Left ventricle myocardium inferior (tissue), 1 donor: ENCODE data around the gene CEP85. TPM values are rescaled to one million over a fixed set of nuclear protein-coding genes. Genes with fewer than 3 reads are reported as not detected.

Experiments
- DNase-seq: peaks from one replicate; pipeline ENCODE4 v3.0.0-alpha.2; 2020
- H3K27ac ChIP-seq: fragments of 200-600 bp; replicated peaks from 2 replicates; pipeline ENCODE4 v1.8.0; 2021
- H3K27me3 ChIP-seq: fragments of 200-600 bp; 2 replicates; pipeline ENCODE4 v1.8.0; 2021; ENCODE audit warnings: low read depth
- H3K36me3 ChIP-seq: fragments of 200-600 bp; 2 replicates; pipeline ENCODE4 v1.8.0; 2021
- H3K4me1 ChIP-seq: fragments of 200-600 bp; 2 replicates; pipeline ENCODE4 v1.8.0; 2021
- H3K4me3 ChIP-seq: fragments of 200-600 bp; 2 replicates; pipeline ENCODE4 v1.8.0; 2021; ENCODE audit warnings: mild to moderate bottlenecking, moderate library complexity
- H3K9me3 ChIP-seq: fragments of 200-600 bp; replicated peaks from 2 replicates; pipeline ENCODE4 v1.8.0; 2021
- CTCF ChIP-seq: fragments of 200-600 bp; IDR thresholded peaks from 2 replicates; pipeline ENCODE4 v1.8.0; 2021; ENCODE audit warnings: antibody characterized with exemption, mild to moderate bottlenecking, borderline replicate concordance
- intact Hi-C: fragments of 100-400 bp; cut with micrococcal nuclease; formaldehyde crosslinking; loops from one replicate; pipeline ENCODE4 v1.11.0; 2022
- total RNA-seq: library from RNA; stranded (reverse); fragmentation: NEBNext Ultra II Directional; extraction: Animal tissue kit (Norgen Biotek cat#: 25700); gene quantifications from one replicate; pipeline ENCODE4 v1.2.1, GENCODE V29; 2021
- donor health status: DM: no; HTN: yes; CAD: no; lungs with severe emphysema.

The CEP85 gene
- total RNA-seq, 1 donor from 2014 or later = 71.2 TPM

GRCh38 chr1:26197813-26198212 lies 36.2 kb upstream of the CEP85 start:
- H3K27ac ChIP-seq = no peak overlapping the region
- no peaks in the 10 kb centered on the region for H3K9me3 ChIP-seq
- no peak overlapping the region for H3K4me3 ChIP-seq
- intact Hi-C loops = no loop called here
- TF ChIP-seq CTCF = no peak
- H3K4me1 ChIP-seq = peaks cover 13% of the 10 kb centered on the region
- no peak for DNase-seq
- H3K36me3 ChIP-seq = no peaks in the 10 kb centered on the region
- H3K27me3 ChIP-seq = peaks cover 11% of the 10 kb centered on the region

GRCh38 chr1:26200413-26200812 lies 33.6 kb upstream of the CEP85 start:
- Histone ChIP-seq H3K4me1 (peaks cover 13% of the 10 kb centered on the region), H3K4me3 (no peak overlapping the region), H3K9me3 (no peaks in the 10 kb centered on the region), H3K27me3 (peaks cover 11% of the 10 kb centered on the region), H3K27ac (no peak overlapping the region), H3K36me3 (no peaks in the 10 kb centered on the region)
- TF ChIP-seq CTCF = no peak
- intact Hi-C loops = no loop called here
- no peak for DNase-seq

DNA sequence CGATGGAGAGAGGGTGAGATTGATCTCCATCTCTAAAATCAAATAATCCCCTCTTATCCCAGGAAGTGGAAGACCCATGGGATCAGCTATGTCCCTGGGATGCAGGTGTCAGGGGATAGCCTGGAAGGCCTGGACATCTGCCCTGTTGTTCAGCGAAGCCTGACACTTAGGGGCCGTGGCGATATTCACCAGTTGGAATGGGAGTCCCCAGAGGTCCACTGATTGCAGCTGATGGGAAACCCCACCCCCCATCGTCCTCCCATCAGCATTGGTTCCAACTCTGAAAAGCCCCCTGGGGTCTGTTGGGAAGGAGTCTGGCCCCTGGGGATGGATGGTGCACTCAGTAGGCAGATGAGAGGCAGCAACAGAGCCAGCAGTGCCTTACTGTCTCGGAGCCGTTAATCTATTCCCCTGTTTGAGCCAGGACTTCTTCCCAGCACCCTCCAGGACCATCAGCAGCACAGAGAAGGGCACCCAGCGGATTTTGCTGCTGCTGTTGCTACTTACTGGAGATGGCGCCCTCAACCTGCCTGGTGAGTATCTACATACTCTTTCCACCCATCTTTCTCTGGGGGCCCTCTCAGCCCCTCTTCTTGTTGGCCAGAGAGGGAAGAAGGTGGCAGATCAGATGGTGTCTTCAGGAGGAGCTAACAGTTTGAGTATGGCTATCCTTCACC lies 30.2 kb upstream of the CEP85 start:
- intact Hi-C loops = no loop called here
- TF ChIP-seq CTCF = no peak
- no peaks in the 10 kb centered on the region for H3K36me3 ChIP-seq
- no peaks in the 10 kb centered on the region for H3K9me3 ChIP-seq
- no peak overlapping the region for H3K4me3 ChIP-seq
- H3K27ac ChIP-seq = no peak overlapping the region
- peaks cover 13% of the 10 kb centered on the region for H3K4me1 ChIP-seq
- no peak for DNase-seq
- H3K27me3 ChIP-seq = no peaks in the 10 kb centered on the region

DNA sequence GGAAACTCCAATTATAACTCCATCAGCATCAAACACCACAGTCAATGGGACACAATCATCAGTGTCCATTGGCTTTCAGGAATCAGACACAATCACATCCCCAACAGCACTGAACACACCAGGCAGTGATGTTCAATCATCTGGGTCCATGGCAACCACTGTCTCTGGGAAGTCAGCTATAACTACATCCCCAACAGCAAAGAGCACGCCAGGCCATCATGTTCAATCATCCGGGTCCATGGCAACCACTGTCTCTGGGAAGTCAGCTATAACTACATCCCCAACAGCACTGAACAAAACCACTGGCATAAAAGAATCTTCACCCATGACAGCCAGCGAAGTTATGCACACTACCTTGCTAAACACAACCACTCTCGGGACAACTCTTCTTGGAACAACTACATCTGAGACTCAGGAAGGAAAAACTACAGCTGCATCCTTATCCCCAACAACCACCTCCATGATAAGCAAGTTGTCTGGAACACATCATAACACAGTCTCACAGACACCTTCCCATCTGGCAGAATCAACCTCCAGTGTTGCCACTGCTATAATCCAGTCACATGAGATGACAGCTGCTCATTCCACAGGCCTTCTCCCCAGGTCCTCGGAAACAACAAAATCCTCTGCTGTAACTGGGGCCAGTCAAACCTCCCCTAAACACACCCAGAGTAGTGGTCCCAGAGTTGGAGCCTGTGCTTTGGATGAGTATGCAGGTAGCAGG lies 23.7 kb upstream of the CEP85 start:
- intact Hi-C loops = no loop called here
- no peak for DNase-seq
- no peak overlapping the region for H3K27ac ChIP-seq
- TF ChIP-seq CTCF = no peak
- no peaks in the 10 kb centered on the region for H3K27me3 ChIP-seq
- no peaks in the 10 kb centered on the region for H3K9me3 ChIP-seq
- no peak overlapping the region for H3K4me3 ChIP-seq
- H3K36me3 ChIP-seq = no peaks in the 10 kb centered on the region
- peaks cover 6% of the 10 kb centered on the region for H3K4me1 ChIP-seq

DNA sequence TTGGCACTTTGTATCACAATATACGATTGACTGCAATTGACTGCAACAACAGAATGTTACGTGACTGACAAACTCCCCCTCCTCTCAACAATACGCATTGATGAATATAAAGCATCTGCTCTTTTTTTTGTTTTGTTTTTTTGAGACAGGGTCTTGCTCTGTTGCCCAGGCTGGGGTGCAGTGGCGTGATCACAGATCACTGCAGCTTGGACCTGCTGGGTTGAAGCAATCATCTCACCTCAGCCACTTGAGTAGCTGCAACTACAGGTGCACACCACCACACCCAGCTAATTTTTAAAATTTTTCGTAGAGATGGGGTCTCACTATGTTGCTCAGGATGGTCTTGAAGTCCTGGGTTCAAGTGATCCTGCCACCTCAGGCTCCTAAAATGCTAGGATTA lies 21.3 kb upstream of the CEP85 start:
- H3K4me1 ChIP-seq = peaks cover 6% of the 10 kb centered on the region
- H3K9me3 ChIP-seq = no peaks in the 10 kb centered on the region
- H3K4me3 ChIP-seq = no peak overlapping the region
- DNase-seq = no peak
- no peaks in the 10 kb centered on the region for H3K36me3 ChIP-seq
- no peak for TF ChIP-seq CTCF
- no peaks in the 10 kb centered on the region for H3K27me3 ChIP-seq
- intact Hi-C loops = no loop called here
- no peak overlapping the region for H3K27ac ChIP-seq
